Measurements from ENCODE around the gene ITGA2. TPM values are rescaled to one million over a fixed set of nuclear protein-coding genes. Genes with fewer than 3 reads are reported as not detected.

Gene ITGA2
- total and polyA plus RNA-seq, 2 of the 8 experiments (the other 6 are each of a cell fraction or from before 2014, with no cell fraction given): 1.4 to 7.7 TPM

DNA sequence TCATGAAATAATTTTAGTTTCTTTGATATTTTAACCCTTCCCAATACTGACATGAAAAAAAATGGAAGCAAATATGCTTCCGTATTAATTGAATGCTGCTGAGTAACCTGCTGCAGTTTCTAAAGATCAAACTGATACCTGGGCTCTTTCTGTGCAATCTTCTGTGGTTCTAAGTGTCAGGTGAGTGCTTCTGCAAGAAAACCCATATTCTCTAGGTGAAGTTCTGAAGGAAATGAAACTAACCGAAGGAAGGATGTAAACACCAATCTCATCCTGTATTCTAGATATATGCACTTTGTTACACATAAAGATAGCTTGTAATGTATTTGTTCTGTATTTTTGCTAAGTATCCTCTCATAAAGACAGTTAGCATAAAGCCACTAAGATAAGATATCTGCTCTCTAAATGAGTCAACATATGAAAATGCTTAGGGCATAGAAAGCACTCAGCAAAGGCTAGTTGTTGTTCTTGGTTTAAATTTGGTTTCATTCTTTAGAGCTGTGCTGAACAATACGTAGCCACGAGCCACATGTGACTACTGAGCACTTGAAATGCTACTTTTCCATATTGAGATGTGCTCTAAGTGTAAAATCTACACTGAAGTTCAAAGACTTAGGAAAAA, 52.0 kb downstream of the ITGA2 start:
- no peaks in the 10 kb centered on the region for H3K27me3 ChIP-seq (replicated peaks in 1 of 4; ENCODE audit: control insufficient read depth in 3 of 4, extremely low read depth in 1 of 4, insufficient read depth in 3 of 4, low read length in 3 of 4)
- H2BK20ac ChIP-seq (ENCODE audit: low read length): no peak overlapping the region
- H4K91ac ChIP-seq (replicated peaks; ENCODE audit: insufficient read length, low read length): no peak overlapping the region
- no peaks in the 10 kb centered on the region for H3K79me1 ChIP-seq (ENCODE audit: low read depth, low read length)
- H3K4me2 ChIP-seq (ENCODE audit: insufficient read depth in 1 of 2, low read depth in 2 of 2, low read length in 2 of 2): no peak overlapping the region
- H3K56ac ChIP-seq (replicated peaks; ENCODE audit: insufficient read length, low read depth, low read length): no peak overlapping the region
- no peaks in the 10 kb centered on the region for H3K9me3 ChIP-seq (ENCODE audit: insufficient read depth in 2 of 2, low read depth in 1 of 2, low read length in 1 of 2)
- H2AK5ac ChIP-seq (ENCODE audit: low read depth, low read length): no peak overlapping the region
- H3K4me1 ChIP-seq (replicated peaks in 1 of 4; ENCODE audit: control insufficient read depth in 3 of 4, insufficient read depth in 4 of 4, low read length in 3 of 4): no peaks in the 10 kb centered on the region
- no peak overlapping the region for H2BK5ac ChIP-seq (ENCODE audit: low read depth, low read length)
- H2BK15ac ChIP-seq (ENCODE audit: low read length): no peak overlapping the region
- H3K4me3 ChIP-seq (ENCODE audit: extremely low read depth in 1 of 4, insufficient read depth in 2 of 4, low read depth in 3 of 4, low read length in 4 of 4): no peak overlapping the region
- no peak for DNase-seq (ENCODE audit: low read depth in 1 of 2, low spot score in 2 of 2)
- POLR2A ChIA-PET (ENCODE audit: partially characterized antibody): no interaction called here
- no peak overlapping the region for H3K18ac ChIP-seq (ENCODE audit: extremely low read depth, low read length)
- no peak overlapping the region for H2AFZ ChIP-seq (ENCODE audit: low read length)
- H3K23me2 ChIP-seq (ENCODE audit: low read depth, low read length): no peaks in the 10 kb centered on the region
- no peak overlapping the region for H4K5ac ChIP-seq (ENCODE audit: insufficient read length, low read depth, low read length)
- no peak for TF ChIP-seq PHF8 (conservative IDR thresholded peaks at IDR 0.05; ENCODE audit: low read depth, low read length)
- TF ChIP-seq KDM5A (IDR thresholded peaks at IDR 0.05; ENCODE audit: low read length): no peak
- TF ChIP-seq HDAC2 (IDR thresholded peaks at IDR 0.05; ENCODE audit: borderline replicate concordance in 1 of 2, low read depth in 2 of 2, low read length in 2 of 2): no peak
- no peak for TF ChIP-seq TAF7 (optimal IDR thresholded peaks at IDR 0.05; ENCODE audit: borderline replicate concordance, low read depth, low read length)
- TF ChIP-seq CTBP2 (IDR thresholded peaks at IDR 0.05; ENCODE audit: borderline replicate concordance, insufficient read depth, insufficient read length, low read length): no peak
- no peak for TF ChIP-seq TBP (IDR thresholded peaks at IDR 0.05; ENCODE audit: low read depth, low read length)
- no peak for TF ChIP-seq POLR2A (IDR thresholded peaks at IDR 0.05; ENCODE audit: control extremely low read depth in 1 of 2, low read depth in 2 of 2, low read length in 2 of 2)
- no peak for TF ChIP-seq RBBP5 (IDR thresholded peaks at IDR 0.05; ENCODE audit: borderline replicate concordance, low read depth, low read length)
- no peak overlapping the region for H2BK120ac ChIP-seq (replicated peaks; ENCODE audit: low read depth, low read length)
- FAIRE-seq: no peak
- H3K14ac ChIP-seq (ENCODE audit: insufficient read length): no peak overlapping the region
- no peaks in the 10 kb centered on the region for H4K20me1 ChIP-seq (replicated peaks in 1 of 2; ENCODE audit: control insufficient read depth in 1 of 2, insufficient read depth in 2 of 2, low read length in 2 of 2)
- H3K9ac ChIP-seq (replicated peaks in 1 of 4; ENCODE audit: extremely low read depth in 1 of 4, low read depth in 3 of 4, low read length in 3 of 4): no peak overlapping the region
- no peak overlapping the region for H3K27ac ChIP-seq (ENCODE audit: low read depth, low read length)
- H2BK12ac ChIP-seq (ENCODE audit: low read depth, low read length): no peak overlapping the region
- no peaks in the 10 kb centered on the region for H3K36me3 ChIP-seq (ENCODE audit: control insufficient read depth in 2 of 4, insufficient read depth in 4 of 4, low read length in 3 of 4)
- no peak overlapping the region for H4K8ac ChIP-seq (ENCODE audit: extremely low read depth, insufficient read depth, low read length)
- CTCF ChIA-PET (ENCODE audit: partially characterized antibody): interaction anchor here (1.1 kb wide), 1 partner anchor 12 kb away, joined by 5 read pairs; no protein-coding TSS in a partner anchor
- H3K23ac ChIP-seq (ENCODE audit: insufficient read length): no peak overlapping the region
- 55% methylated on average over 4 of the region's 4 CpGs; no CpG with 5 or more reads in 1 of the 2 experiments for WGBS, 2 experiments (ENCODE audit: extremely low coverage in 1 of 2, insufficient coverage in 1 of 2, insufficient read length in 1 of 2, insufficient replicate concordance in 2 of 2, low coverage in 1 of 2, low lambda C conversion rate in 2 of 2, missing lambda C conversion rate in 1 of 2)
- H3K4ac ChIP-seq (replicated peaks; ENCODE audit: insufficient read length, low read depth, low read length): no peak overlapping the region
- H3K79me2 ChIP-seq (ENCODE audit: control insufficient read depth in 1 of 2, insufficient read depth in 2 of 2, low read length in 2 of 2): no peaks in the 10 kb centered on the region

Data from H1 (cell line).